ENCODE measurements around the gene SMAD3. TPM values are rescaled to one million over a fixed set of nuclear protein-coding genes. Genes with fewer than 3 reads are reported as not detected.

Gene SMAD3
- total RNA-seq, 1 donor = 96.3 TPM

GRCh38 chr15:67050522-67051087 lies 14.8 kb upstream of the SMAD3 start:
- TF ChIP-seq, protein P1, sequence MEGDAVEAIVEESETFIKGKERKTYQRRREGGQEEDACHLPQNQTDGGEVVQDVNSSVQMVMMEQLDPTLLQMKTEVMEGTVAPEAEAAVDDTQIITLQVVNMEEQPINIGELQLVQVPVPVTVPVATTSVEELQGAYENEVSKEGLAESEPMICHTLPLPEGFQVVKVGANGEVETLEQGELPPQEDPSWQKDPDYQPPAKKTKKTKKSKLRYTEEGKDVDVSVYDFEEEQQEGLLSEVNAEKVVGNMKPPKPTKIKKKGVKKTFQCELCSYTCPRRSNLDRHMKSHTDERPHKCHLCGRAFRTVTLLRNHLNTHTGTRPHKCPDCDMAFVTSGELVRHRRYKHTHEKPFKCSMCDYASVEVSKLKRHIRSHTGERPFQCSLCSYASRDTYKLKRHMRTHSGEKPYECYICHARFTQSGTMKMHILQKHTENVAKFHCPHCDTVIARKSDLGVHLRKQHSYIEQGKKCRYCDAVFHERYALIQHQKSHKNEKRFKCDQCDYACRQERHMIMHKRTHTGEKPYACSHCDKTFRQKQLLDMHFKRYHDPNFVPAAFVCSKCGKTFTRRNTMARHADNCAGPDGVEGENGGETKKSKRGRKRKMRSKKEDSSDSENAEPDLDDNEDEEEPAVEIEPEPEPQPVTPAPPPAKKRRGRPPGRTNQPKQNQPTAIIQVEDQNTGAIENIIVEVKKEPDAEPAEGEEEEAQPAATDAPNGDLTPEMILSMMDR (IDR thresholded peaks at IDR 0.05; ENCODE audit: insufficient read depth, low read length) = no peak
- DNase-seq (ENCODE audit: low read depth) = no peak
- no peak overlapping the region for H3K4me3 ChIP-seq (ENCODE audit: low read depth, low read length)

DNA sequence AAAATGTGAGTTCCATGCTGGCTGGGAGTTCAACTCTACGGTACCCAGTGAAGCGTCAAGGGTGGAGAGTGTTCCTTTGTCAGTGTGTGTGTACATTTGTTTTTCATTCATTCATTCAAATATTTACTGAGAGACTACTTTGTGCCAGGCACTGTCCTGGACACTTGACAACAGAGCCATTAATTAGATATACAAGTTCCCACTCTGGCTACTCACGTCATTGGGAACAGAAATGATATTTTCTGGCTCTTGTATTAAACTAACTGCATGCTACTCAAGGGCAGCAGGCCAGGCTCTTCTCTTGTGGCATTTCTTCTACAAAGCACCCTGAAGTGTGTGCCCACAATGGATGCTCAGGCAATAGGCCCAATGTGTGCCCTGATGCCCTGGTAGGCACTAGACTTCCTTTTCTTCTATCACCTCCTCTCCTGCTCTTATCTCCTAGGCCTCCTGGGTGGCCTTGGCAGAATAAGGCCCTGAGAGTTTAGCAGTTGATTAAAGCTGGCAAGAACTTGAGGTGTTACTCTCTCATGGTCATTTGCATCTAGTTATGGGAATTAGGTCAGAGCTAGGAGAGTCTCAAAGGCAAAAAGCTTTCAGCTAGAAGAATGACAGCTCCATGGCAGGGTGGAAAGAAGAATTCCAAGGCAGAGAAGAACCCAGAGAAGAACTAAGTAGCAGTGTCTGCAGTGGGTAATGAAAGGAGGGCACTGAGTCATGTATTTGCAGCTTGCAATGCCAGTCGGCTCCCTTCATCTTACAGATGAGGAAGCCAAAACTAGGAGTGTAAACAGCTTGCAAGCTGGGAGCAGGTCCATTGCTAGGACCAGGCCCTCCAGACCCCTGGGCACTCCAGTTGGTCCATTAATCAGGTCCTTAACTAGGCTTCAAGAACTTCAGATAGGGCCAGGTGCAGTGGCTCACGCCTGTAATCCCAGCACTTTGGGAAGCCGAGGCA lies 14.0 kb upstream of the SMAD3 start:
- TF ChIP-seq, protein P1 (IDR thresholded peaks at IDR 0.05; ENCODE audit: insufficient read depth, low read length) = no peak
- no peak overlapping the region for H3K4me3 ChIP-seq (ENCODE audit: low read depth, low read length)
- DNase-seq (ENCODE audit: low read depth) = no peak

DNA sequence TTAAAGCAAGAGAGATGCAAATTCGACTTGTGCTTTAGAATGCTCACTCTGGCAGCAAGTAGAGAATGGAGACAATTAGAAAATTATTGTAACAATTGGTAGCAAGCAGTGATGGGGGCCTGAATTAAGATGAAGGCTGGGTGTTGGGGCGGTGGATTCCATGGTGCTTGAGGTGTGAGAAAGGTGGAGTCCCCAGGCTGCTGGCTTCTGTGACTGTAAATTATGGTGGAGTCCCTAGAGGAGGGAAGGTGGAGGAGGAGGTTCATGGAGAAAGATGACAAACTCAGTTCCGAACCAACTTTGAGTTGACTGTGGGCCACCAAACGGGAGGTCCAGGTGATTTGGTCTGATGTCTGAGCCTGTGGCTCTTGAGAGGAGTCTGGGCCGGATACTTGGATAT lies 10.7 kb upstream of the SMAD3 start:
- no peak for DNase-seq (ENCODE audit: low read depth)
- TF ChIP-seq, protein P1 (IDR thresholded peaks at IDR 0.05; ENCODE audit: insufficient read depth, low read length) = no peak
- no peak overlapping the region for H3K4me3 ChIP-seq (ENCODE audit: low read depth, low read length)

DNA sequence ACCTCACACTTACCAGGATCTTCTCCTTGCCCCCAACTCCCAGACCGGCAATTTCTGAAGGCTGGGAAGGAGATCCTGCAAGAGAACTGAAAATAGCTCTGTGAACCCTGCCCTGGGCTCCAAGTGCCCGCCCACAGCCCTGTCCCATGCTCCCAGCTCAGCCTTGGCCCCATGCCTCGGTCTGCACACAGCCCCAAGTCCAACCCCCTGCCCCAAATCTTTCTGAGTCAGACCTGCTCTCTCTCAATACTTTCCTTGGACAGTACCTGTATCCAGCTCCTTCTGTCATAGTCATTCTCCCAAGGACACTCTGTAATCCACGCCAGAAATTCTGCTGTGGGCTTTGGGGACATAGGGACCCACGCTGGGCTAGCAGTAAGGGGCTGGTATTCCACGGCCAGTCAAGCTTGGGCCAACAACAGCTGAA lies 6.3 kb upstream of the SMAD3 start:
- no peak overlapping the region for H3K4me3 ChIP-seq (ENCODE audit: low read depth, low read length)
- TF ChIP-seq, protein P1 (IDR thresholded peaks at IDR 0.05; ENCODE audit: insufficient read depth, low read length) = no peak
- DNase-seq (ENCODE audit: low read depth) = no peak

DNA sequence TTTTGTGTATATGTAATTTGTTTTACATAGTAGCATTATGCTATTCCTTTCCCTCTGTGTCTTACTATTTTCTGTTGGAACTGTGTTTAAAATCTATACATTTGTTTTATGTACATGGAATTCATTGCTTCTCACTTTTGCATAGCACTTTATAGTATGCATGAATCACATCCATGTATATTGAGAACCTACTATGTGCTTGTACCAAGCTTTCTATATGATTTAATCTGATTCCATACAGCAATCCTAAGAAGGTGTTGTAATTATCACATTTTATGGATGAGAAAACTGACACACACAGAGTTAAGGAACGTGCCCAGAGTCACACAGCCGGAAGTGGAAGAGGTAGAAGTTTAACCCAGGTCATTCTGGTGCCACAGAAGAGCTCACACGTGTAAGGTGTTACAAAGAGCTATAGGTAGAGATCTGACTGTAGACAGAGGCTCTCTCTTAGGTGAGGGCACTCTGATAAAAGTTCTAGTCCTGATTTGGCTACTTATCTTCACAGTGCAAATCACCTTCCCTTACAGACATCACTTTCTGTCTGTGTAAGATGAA lies 3.5 kb upstream of the SMAD3 start:
- TF ChIP-seq, protein P1 (IDR thresholded peaks at IDR 0.05; ENCODE audit: insufficient read depth, low read length) = no peak
- DNase-seq (ENCODE audit: low read depth) = no peak
- H3K4me3 ChIP-seq (ENCODE audit: low read depth, low read length) = no peak overlapping the region

GRCh38 chr15:67062369-67062985 lies 2.9 kb upstream of the SMAD3 start:
- TF ChIP-seq, protein P1 (IDR thresholded peaks at IDR 0.05; ENCODE audit: insufficient read depth, low read length) = no peak
- DNase-seq (ENCODE audit: low read depth) = no peak
- H3K4me3 ChIP-seq (ENCODE audit: low read depth, low read length) = no peak overlapping the region
